ENCODE results near the gene DNTT.

Gene DNTT

GRCh38 chr10:96299383-96299782 lies 4.9 kb upstream of the DNTT start:
- H2AFZ ChIP-seq (ENCODE audit: low read length) = no peak overlapping the region
- no peak overlapping the region for H4K91ac ChIP-seq (ENCODE audit: low read depth, low read length, poor library complexity)
- no peak overlapping the region for H3K9ac ChIP-seq (ENCODE audit: low read depth, low read length, poor library complexity)
- no peak for DNase-seq (ENCODE audit: low spot score)
- peaks cover 0 to 6% (median 0%) of the 10 kb centered on the region in 3 experiments for H3K27me3 ChIP-seq (ENCODE audit: control insufficient read depth in 3 of 3, insufficient read depth in 3 of 3, low read depth in 1 of 3, low read length in 3 of 3)
- H2BK12ac ChIP-seq (ENCODE audit: low read length) = no peak overlapping the region
- no peak overlapping the region for H3K27ac ChIP-seq (replicated peaks; ENCODE audit: low read length)
- no peak overlapping the region for H2BK5ac ChIP-seq (ENCODE audit: low read length)
- no peak overlapping the region for H4K8ac ChIP-seq (ENCODE audit: low read depth, low read length)
- H3K4ac ChIP-seq (ENCODE audit: low read length) = no peak overlapping the region
- no peak overlapping the region for H2BK120ac ChIP-seq (ENCODE audit: low read depth, low read length)
- no peaks in the 10 kb centered on the region for H3K9me3 ChIP-seq (replicated peaks in 1 of 2; ENCODE audit: control insufficient read depth in 2 of 2, insufficient read depth in 1 of 2, low read depth in 1 of 2, low read length in 2 of 2)
- no peak overlapping the region for H2BK15ac ChIP-seq (ENCODE audit: low read length)
- H3K4me2 ChIP-seq (ENCODE audit: insufficient read depth, low read length, poor library complexity, severe bottlenecking) = no peak overlapping the region
- no peak overlapping the region for H3K4me3 ChIP-seq (ENCODE audit: low read length in 2 of 2)
- no peak overlapping the region for H3K23ac ChIP-seq (ENCODE audit: low read depth, low read length, poor library complexity)
- H3K4me1 ChIP-seq (ENCODE audit: control insufficient read depth in 2 of 2, insufficient read depth in 1 of 2, low read depth in 1 of 2, low read length in 2 of 2) = peaks cover 0 to 2% of the 10 kb centered on the region in 2 donors
- H3K18ac ChIP-seq (ENCODE audit: low read length) = no peak overlapping the region
- H3K79me1 ChIP-seq (ENCODE audit: low read depth, low read length) = no peaks in the 10 kb centered on the region
- H2AK5ac ChIP-seq (ENCODE audit: low read depth, low read length) = no peak overlapping the region
- WGBS, 2 donors (ENCODE audit: extremely low coverage in 2 of 2, insufficient read length in 2 of 2, insufficient replicate concordance in 1 of 2) = no CpG with 5 or more reads among the region's 5 CpGs
- no peaks in the 10 kb centered on the region for H3K36me3 ChIP-seq (replicated peaks in 1 of 2; ENCODE audit: control insufficient read depth in 2 of 2, insufficient read depth in 2 of 2, low read length in 2 of 2)
- H3K14ac ChIP-seq (ENCODE audit: low read length) = no peak overlapping the region

- no peak overlapping the region for H3K4ac ChIP-seq (ENCODE audit: low read length)
- no peak overlapping the region for H2BK5ac ChIP-seq (ENCODE audit: low read length)
- no peak overlapping the region for H3K18ac ChIP-seq (ENCODE audit: low read length)
- no peak overlapping the region for H3K4me3 ChIP-seq (ENCODE audit: low read length in 2 of 2)
- DNase-seq (ENCODE audit: low spot score) = no peak
- no peak overlapping the region for H3K27ac ChIP-seq (replicated peaks; ENCODE audit: low read length)
- H3K14ac ChIP-seq (ENCODE audit: low read length) = no peak overlapping the region
- H2BK120ac ChIP-seq (ENCODE audit: low read depth, low read length) = no peak overlapping the region
- H3K27me3 ChIP-seq (ENCODE audit: control insufficient read depth in 3 of 3, insufficient read depth in 3 of 3, low read depth in 1 of 3, low read length in 3 of 3) = peaks cover 0 to 6% (median 0%) of the 10 kb centered on the region in 3 experiments
- no peaks in the 10 kb centered on the region for H3K36me3 ChIP-seq (replicated peaks in 1 of 2; ENCODE audit: control insufficient read depth in 2 of 2, insufficient read depth in 2 of 2, low read length in 2 of 2)
- no peak overlapping the region for H2AK5ac ChIP-seq (ENCODE audit: low read depth, low read length)
- H4K91ac ChIP-seq (ENCODE audit: low read depth, low read length, poor library complexity) = no peak overlapping the region
- no peak overlapping the region for H3K9ac ChIP-seq (ENCODE audit: low read depth, low read length, poor library complexity)
- H3K4me1 ChIP-seq (ENCODE audit: control insufficient read depth in 2 of 2, insufficient read depth in 1 of 2, low read depth in 1 of 2, low read length in 2 of 2) = peaks cover 0 to 2% of the 10 kb centered on the region in 2 donors
- H3K9me3 ChIP-seq (replicated peaks in 1 of 2; ENCODE audit: control insufficient read depth in 2 of 2, insufficient read depth in 1 of 2, low read depth in 1 of 2, low read length in 2 of 2) = no peaks in the 10 kb centered on the region
- no peak overlapping the region for H2BK15ac ChIP-seq (ENCODE audit: low read length)
- no peak overlapping the region for H2AFZ ChIP-seq (ENCODE audit: low read length)
- no CpG with 5 or more reads among the region's 1 CpG for WGBS, 2 donors (ENCODE audit: extremely low coverage in 2 of 2, insufficient read length in 2 of 2, insufficient replicate concordance in 1 of 2)
- H2BK12ac ChIP-seq (ENCODE audit: low read length) = no peak overlapping the region
- H4K8ac ChIP-seq (ENCODE audit: low read depth, low read length) = no peak overlapping the region
- H3K23ac ChIP-seq (ENCODE audit: low read depth, low read length, poor library complexity) = no peak overlapping the region
- no peaks in the 10 kb centered on the region for H3K79me1 ChIP-seq (ENCODE audit: low read depth, low read length)
- H3K4me2 ChIP-seq (ENCODE audit: insufficient read depth, low read length, poor library complexity, severe bottlenecking) = no peak overlapping the region
Measured at GRCh38 chr10:96301616-96302015, 2.6 kb upstream of the DNTT start.

GRCh38 chr10:96305019-96305418 lies 785 bp downstream of the DNTT start:
- H3K79me1 ChIP-seq (ENCODE audit: low read depth, low read length) = no peaks in the 10 kb centered on the region
- no peak overlapping the region for H2BK120ac ChIP-seq (ENCODE audit: low read depth, low read length)
- no peak overlapping the region for H3K4ac ChIP-seq (ENCODE audit: low read length)
- no peak overlapping the region for H3K27ac ChIP-seq (replicated peaks; ENCODE audit: low read length)
- no peak overlapping the region for H2AFZ ChIP-seq (ENCODE audit: low read length)
- H3K23ac ChIP-seq (ENCODE audit: low read depth, low read length, poor library complexity) = no peak overlapping the region
- H3K9me3 ChIP-seq (replicated peaks in 1 of 2; ENCODE audit: control insufficient read depth in 2 of 2, insufficient read depth in 1 of 2, low read depth in 1 of 2, low read length in 2 of 2) = no peaks in the 10 kb centered on the region
- no CpG with 5 or more reads among the region's 3 CpGs for WGBS, 2 donors (ENCODE audit: extremely low coverage in 2 of 2, insufficient read length in 2 of 2, insufficient replicate concordance in 1 of 2)
- no peak overlapping the region for H3K18ac ChIP-seq (ENCODE audit: low read length)
- no peak overlapping the region for H3K4me3 ChIP-seq (ENCODE audit: low read length in 2 of 2)
- no peak overlapping the region for H3K4me2 ChIP-seq (ENCODE audit: insufficient read depth, low read length, poor library complexity, severe bottlenecking)
- H3K27me3 ChIP-seq (ENCODE audit: control insufficient read depth in 3 of 3, insufficient read depth in 3 of 3, low read depth in 1 of 3, low read length in 3 of 3) = no peaks in the 10 kb centered on the region
- no peak for DNase-seq (ENCODE audit: low spot score)
- H3K4me1 ChIP-seq (ENCODE audit: control insufficient read depth in 2 of 2, insufficient read depth in 1 of 2, low read depth in 1 of 2, low read length in 2 of 2) = peaks cover 11 to 14% of the 10 kb centered on the region in 2 donors
- H2BK15ac ChIP-seq (ENCODE audit: low read length) = no peak overlapping the region
- H2AK5ac ChIP-seq (ENCODE audit: low read depth, low read length) = no peak overlapping the region
- no peaks in the 10 kb centered on the region for H3K36me3 ChIP-seq (replicated peaks in 1 of 2; ENCODE audit: control insufficient read depth in 2 of 2, insufficient read depth in 2 of 2, low read length in 2 of 2)
- H4K8ac ChIP-seq (ENCODE audit: low read depth, low read length) = no peak overlapping the region
- H3K14ac ChIP-seq (ENCODE audit: low read length) = no peak overlapping the region
- no peak overlapping the region for H2BK5ac ChIP-seq (ENCODE audit: low read length)
- H3K9ac ChIP-seq (ENCODE audit: low read depth, low read length, poor library complexity) = no peak overlapping the region
- no peak overlapping the region for H4K91ac ChIP-seq (ENCODE audit: low read depth, low read length, poor library complexity)
- H2BK12ac ChIP-seq (ENCODE audit: low read length) = no peak overlapping the region

GRCh38 chr10:96306516-96306915 lies 2.3 kb downstream of the DNTT start:
- Histone ChIP-seq H3K9me3 (replicated peaks in 1 of 2; ENCODE audit: control insufficient read depth in 2 of 2, insufficient read depth in 1 of 2, low read depth in 1 of 2, low read length in 2 of 2) (no peaks in the 10 kb centered on the region), H3K4ac (ENCODE audit: low read length) (no peak overlapping the region), H3K23ac (ENCODE audit: low read depth, low read length, poor library complexity) (no peak overlapping the region), H3K27ac (replicated peaks; ENCODE audit: low read length) (no peak overlapping the region), H2AFZ (ENCODE audit: low read length) (no peak overlapping the region), H3K79me1 (ENCODE audit: low read depth, low read length) (no peaks in the 10 kb centered on the region), H2BK120ac (ENCODE audit: low read depth, low read length) (no peak overlapping the region), H3K36me3 (replicated peaks in 1 of 2; ENCODE audit: control insufficient read depth in 2 of 2, insufficient read depth in 2 of 2, low read length in 2 of 2) (no peaks in the 10 kb centered on the region), H3K4me2 (ENCODE audit: insufficient read depth, low read length, poor library complexity, severe bottlenecking) (no peak overlapping the region), H4K8ac (ENCODE audit: low read depth, low read length) (no peak overlapping the region), H3K14ac (ENCODE audit: low read length) (no peak overlapping the region), H2AK5ac (ENCODE audit: low read depth, low read length) (no peak overlapping the region), H2BK12ac (ENCODE audit: low read length) (no peak overlapping the region), H3K9ac (ENCODE audit: low read depth, low read length, poor library complexity) (no peak overlapping the region), H3K27me3 (ENCODE audit: control insufficient read depth in 3 of 3, insufficient read depth in 3 of 3, low read depth in 1 of 3, low read length in 3 of 3) (no peaks in the 10 kb centered on the region), H3K4me1 (ENCODE audit: control insufficient read depth in 2 of 2, insufficient read depth in 1 of 2, low read depth in 1 of 2, low read length in 2 of 2) (peaks cover 13 to 16% of the 10 kb centered on the region in 2 donors), H2BK15ac (ENCODE audit: low read length) (no peak overlapping the region), H3K18ac (ENCODE audit: low read length) (no peak overlapping the region), H2BK5ac (ENCODE audit: low read length) (no peak overlapping the region), H4K91ac (ENCODE audit: low read depth, low read length, poor library complexity) (no peak overlapping the region), H3K4me3 (ENCODE audit: low read length in 2 of 2) (no peak overlapping the region)
- DNase-seq (ENCODE audit: low spot score) = no peak
- no CpG with 5 or more reads among the region's 8 CpGs for WGBS, 2 donors (ENCODE audit: extremely low coverage in 2 of 2, insufficient read length in 2 of 2, insufficient replicate concordance in 1 of 2)
